ENCODE measurements around the gene AP1M1. TPM values are rescaled to one million over a fixed set of nuclear protein-coding genes. Genes with fewer than 3 reads are reported as not detected.
"Not testable (repeated sequence)": the region's sequence is repeated elsewhere in the genome, so short reads cannot be mapped to it uniquely, and the experiment has no call there.

Gene AP1M1
- polyA plus RNA-seq = 10 to 100 TPM; 22.2 to 92.6 (median 55.8) TPM

DNA sequence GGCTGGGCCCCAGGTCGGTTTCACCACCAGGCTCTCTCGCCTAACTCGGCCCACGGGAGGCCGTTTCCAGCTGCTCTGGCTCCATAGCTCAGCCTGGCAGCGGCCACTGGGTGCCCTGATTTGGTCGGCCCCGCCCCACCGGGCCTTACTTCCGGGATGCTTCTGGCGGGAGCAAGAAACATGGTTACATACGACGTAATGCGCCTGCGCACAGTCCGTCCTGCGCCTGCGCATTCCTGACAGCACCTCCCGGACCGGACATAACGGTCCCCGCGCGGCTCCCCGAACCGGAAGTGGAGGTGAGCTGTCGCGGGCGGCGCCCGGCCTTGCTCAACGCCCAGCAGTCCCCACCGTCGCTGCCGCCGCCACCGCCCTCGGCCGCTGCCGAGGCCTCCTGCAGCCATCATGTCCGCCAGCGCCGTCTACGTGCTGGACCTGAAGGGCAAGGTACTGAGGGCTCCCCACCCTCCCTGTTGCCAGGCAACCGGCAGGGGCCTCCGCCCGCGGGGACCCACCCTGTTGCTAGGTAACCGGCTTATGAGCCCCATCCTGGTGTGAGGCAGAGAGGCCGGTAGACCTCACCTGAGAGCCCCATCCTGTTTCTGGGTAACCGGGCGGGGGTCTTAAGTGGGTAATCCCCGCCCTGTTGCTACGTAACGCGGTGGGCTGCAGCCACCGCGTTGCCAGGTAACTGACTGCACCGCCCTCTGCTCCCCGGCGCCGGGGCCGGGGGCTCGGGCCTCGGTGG lies at the start of gene AP1M1:
Gene AP1M1 (plus strand): TSS at position 290 of the 748 bp plus-strand sequence. CDS start 116 bp downstream, at position 406.
- H3K27ac ChIP-seq (ENCODE audit: low read depth, low read length) = no peak within 1 kb of the TSS
- WGBS, 3 donors = 0% methylated on average over 63 to 65 of the region's 65 CpGs

DNA sequence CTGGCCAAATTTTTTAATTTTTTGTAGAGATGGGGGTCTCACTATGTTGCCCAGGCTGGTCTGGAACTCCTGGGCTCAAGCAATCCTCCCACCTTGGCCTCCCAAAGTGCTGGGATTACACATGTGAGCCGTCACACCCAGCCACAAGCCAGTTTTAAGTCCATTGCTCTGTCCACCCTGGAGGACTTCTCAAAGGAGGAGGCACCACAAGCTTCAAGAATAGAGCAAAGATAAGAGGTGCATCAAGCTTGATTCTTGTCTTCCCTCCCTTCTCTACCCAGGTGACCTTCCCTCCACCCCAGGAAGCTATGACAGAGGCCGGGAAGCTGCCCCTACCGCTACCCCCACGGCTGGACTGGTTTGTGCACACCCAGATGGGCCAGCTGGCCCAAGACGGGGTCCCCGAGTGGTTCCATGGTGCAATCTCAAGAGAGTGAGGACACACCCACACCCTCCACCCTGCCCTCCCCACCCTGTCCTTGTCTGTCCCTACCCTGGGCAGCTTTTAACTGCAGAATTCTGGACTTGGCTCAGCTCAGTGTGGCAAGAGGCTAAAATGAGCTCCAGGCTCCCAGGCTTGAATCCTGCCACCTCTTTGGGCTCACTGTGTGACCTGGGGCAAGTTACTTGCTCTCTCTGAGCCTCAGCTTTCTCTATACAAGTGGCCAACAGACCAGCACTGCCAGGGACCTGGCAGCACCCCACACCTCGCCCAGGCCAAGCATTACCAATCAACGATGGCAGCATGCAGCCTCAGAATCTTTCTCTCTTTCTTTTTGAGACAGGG lies 49.1 kb upstream of the AP1M1 start:
- WGBS, 3 donors = 54 to 67% (median 61%) methylated on average over 8 of the region's 8 CpGs
- H3K27ac ChIP-seq (ENCODE audit: low read depth, low read length) = no peak overlapping the region

DNA sequence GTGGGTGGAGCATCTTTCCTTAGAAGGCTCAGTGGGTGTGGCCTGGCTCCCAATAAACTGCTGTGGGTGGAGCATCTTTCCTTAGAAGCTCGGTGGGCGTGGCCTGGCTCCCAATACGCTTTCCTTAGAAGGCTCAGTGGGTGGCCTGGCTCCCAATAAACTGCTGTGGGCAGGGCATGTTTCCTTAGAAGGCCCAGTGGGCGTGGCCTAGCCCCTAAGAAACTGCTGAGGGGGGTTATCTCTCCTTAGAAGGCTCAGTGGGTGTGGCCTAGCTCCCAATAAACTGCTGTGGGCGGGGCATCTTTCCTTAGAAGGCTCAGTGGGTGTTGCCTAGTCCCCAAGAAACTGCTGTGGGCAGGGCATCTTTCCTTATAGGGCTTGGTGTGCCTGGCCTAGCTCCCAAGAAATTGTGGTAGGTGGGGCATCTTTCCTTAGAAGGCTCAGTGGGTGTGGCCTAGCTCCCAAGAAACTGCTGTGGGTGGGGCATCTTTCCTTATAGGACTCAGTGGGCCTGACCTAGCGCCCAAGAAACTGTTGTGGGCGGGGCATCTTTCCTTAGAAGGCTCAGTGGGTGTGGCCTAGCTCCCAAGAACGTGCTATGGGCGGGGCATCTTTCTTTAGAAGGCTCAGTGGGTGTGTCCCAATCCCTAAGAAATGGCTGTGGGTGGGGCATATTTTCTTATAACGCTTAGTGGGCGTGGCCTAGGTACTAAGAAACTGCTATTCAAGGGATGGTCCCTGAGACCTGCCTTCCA lies 44.0 kb upstream of the AP1M1 start:
- no peak overlapping the region for H3K27ac ChIP-seq (ENCODE audit: low read depth, low read length)
- 73 to 85% (median 81%) methylated on average over 11 of the region's 11 CpGs for WGBS, 3 donors

DNA sequence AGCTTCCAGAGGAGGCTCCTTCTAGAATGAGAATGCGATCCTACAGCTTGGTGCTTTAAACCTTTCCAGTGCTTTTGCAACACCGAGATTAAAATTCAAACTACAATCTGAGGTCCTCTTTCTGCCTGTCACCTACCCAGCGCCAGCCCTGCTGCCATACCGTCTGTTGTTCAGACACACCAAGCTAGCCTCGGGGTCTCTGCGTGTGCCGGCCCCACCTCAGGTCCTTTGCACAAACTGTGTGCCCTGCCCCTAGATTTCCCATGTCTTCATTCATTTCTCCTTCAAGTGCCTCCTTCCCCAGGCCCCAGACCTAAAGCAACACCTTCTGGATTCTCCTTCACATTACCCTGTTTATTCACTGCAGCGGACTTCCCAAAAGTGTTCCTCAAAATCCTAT lies 43.2 kb upstream of the AP1M1 start:
- WGBS, 3 donors = 91 to 97% (median 92%) methylated on average over 8 of the region's 8 CpGs
- no peak overlapping the region for H3K27ac ChIP-seq (ENCODE audit: low read depth, low read length)

DNA sequence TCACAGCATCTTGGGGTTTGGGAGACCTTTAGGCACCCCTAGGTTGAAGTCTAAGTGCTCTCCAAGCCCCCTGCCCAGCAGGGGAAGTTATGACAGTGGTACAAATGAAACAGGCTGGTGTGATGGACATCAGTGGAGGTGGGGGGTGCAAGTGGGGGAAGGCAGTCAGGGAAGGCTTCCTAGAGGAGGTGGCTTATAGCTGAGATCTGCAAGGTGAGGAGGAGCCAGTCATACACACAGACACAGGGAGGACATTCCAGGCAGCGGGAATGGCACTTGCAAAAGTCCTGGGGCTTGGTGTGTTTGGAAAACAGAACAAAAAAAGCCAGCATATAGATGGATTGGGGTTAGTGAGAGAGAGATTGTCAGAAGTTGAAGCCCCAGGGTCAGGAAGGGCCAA lies 42.6 kb upstream of the AP1M1 start:
- 83 to 100% (median 88%) methylated on average over 1 of the region's 1 CpG for WGBS, 3 donors
- H3K27ac ChIP-seq (ENCODE audit: low read depth, low read length) = no peak overlapping the region

DNA sequence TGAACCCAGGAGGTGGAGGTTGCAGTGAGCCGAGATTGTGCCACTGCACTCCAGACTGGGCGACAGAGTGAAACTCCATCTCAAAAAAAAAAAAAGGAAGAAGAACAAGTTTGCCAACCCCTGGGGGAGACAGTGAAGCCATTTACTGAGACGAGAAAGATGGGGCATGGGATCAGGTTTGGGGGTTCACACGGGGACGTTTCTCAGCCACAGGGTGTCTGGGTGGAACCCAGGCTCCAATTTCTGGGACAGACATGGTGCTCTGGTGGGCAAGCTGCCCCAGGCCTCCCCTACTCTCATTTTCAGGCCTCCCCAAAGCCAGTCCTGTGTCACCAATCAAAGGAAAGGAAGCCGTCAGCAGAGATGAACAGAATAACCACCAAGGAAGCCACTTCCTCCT lies 40.8 kb upstream of the AP1M1 start:
- no peak overlapping the region for H3K27ac ChIP-seq (ENCODE audit: low read depth, low read length)
- WGBS, 3 donors = 64 to 87% (median 68%) methylated on average over 6 of the region's 6 CpGs

DNA sequence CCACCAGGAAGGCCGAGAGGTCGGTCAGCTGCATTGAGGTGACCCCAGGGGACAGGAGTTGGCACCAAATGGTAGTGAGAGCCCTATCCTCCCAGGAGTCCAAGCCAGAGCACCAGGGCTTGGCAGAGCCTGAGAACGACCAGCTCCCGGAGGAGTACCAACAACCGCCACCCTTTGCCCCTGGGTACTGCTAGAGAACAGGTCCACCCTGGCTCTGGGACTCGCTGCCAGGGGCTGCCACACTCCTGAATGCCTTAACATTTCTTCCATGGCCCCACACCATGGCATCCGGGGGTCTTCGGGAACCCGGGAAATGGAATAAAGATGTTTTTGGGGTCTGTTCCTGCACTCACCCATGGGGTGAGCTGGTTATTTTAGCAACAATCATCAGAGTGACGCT lies 40.1 kb upstream of the AP1M1 start:
- WGBS, 3 donors = 84 to 89% (median 84%) methylated on average over 10 of the region's 10 CpGs

DNA sequence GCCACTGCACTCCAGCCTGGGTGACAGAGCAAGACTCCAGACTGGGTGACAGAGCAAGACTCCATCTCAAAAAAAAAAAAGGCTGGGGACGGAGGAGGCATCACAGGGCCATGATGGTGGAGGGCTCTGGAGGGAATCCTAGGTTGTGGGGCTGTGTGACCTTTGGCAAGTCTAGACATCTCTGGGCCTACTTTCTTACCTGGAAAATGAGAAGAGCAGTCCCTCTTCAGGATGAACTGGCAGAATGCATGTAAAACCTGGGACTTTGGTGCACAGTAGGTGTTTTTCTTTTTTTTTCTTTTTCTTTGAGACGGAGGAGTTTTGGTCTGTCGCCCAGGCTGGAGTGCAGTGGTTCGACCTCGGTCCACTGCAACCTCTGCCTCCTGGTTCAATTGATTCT lies 38.1 kb upstream of the AP1M1 start:
- no peak overlapping the region for H3K27ac ChIP-seq (ENCODE audit: low read depth, low read length)
- 86 to 91% (median 91%) methylated on average over 4 to 5 of the region's 5 CpGs for WGBS, 3 donors

More for the DNA sequence above, 40.1 kb upstream of the AP1M1 start:
- H3K27ac ChIP-seq (ENCODE audit: low read depth, low read length) = no peak overlapping the region

DNA sequence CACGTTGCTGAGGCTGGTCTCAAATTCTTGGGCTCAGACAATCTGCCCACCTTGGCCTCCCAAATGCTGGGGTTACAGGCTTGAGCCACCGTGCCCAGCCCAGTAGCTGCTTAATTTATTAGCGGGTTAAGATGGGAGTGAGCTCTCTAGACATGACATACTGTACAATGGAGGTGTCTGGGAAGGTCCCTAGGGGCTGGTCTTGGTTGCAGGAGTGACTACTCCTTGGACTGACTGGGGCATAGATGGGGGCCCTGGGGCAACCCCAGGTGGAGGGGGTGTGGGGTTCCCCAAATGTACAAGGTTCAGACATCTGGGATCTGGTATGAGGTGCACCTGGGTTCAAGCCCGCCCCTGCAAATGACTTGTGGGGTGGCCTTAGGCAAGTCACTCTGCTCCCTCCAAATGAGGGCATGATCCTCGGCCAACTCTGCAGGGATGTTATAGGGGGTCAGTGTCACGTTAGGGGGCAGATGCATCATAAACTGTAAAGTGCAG lies 37.2 kb upstream of the AP1M1 start:
- 68 to 77% (median 72%) methylated on average over 6 of the region's 6 CpGs for WGBS, 3 donors

DNA sequence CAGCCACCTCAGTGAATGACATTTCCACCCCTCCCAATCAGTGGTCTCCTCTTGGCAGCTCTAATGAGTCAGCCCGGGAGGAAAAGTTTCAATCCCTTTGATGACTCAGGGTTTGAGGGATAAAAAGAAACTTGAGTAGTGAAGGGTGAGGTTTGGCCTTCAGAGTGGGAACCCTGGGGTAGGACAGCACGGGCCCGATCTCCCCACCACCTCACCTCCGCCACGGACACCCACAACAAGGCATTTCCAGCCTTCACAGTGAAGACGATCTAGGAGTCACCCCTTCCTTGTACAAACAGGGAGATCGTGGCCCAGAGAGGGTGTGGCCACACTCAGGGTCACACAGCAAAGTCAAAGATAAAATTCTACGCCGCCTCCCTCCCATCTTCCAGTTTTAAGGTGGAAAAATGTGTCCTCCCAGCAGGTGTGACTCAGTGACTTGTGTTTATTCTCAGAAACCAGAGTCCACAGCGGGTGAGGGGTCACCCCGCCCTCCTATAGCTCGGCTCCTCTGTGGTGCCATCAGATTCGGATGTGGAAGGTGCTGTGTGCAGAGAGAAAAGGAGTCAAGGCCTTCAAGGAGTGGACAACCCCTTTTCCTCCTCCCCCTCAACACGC lies 36.7 kb upstream of the AP1M1 start:
- 66 to 76% (median 75%) methylated on average over 14 of the region's 14 CpGs for WGBS, 3 donors
- no peak overlapping the region for H3K27ac ChIP-seq (ENCODE audit: low read depth, low read length)

More for the DNA sequence above, 37.2 kb upstream of the AP1M1 start:
- H3K27ac ChIP-seq (ENCODE audit: low read depth, low read length) = no peak overlapping the region

DNA sequence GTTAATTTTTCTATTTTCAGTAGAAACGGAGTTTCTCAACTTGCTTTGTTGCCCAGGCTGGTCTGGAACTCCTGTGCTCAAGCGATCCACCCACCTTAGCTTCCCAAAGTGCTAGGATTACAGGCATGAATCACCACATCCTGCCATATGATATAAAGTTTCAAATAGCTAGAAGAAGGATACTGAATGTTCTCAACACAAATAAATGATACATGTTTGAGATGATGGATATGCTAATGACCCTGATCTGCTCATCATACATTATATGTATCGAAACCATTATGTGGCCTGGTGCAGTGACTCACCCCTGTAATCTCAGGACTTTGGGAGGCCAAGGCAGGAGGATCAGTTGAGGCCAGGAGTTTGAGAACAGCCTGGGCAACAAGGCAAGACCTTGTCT lies 35.9 kb upstream of the AP1M1 start:
- H3K27ac ChIP-seq (ENCODE audit: low read depth, low read length) = no peak overlapping the region
- 73 to 83% (median 79%) methylated on average over 3 of the region's 3 CpGs for WGBS, 3 donors

DNA sequence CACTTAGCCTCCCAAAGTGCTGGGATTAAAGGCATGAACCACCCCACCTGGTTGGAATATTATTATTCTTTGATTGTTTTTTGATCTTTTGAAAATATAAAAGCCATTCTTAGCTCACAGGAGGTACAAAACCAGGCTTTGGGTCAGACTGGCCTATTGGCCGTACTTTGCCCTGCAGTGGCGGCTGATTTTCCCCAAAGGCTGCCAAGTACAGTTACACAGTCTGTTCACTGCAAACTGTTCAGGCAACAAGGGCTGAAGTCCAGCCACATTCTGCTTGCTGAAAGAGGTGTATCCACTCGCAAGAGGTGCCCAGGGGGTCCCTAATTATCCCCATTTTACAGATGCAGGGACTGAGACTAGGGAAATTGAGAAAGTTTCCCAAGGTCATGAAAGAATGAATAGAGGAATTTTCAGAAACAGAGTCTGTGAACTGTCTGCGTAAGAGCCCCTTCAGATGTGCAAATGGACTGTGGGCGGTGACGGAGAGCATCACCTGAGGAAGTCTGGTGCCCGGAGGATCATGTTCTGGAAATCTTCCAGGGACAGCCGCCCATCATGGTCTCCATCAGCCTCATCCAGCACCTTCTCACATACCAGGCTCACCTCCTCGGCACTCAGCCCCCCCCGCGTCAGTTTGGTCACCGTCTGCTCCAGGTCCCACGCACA lies 33.4 kb upstream of the AP1M1 start:
- no peak overlapping the region for H3K27ac ChIP-seq (ENCODE audit: low read depth, low read length)
- WGBS, 3 donors = 78 to 86% (median 82%) methylated on average over 13 of the region's 13 CpGs

DNA sequence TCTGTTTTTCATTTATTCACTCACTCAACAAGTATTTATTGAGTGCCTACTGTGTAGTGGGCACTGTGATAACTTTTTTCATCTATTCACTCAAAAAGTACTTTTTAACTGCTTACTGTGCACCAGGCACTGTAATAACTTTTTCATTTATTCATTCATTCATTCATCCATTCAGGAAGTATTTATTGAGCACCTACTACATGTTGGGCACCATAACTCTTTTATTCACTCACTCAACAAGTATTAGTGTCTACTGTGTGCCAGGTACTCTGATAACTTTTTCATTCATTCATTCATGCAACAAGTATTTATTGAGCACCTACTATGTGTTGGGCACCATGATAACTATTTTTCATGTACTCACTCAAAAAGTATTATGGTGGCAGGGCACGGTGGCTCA lies 31.3 kb upstream of the AP1M1 start:
- 90 to 98% (median 97%) methylated on average over 1 of the region's 1 CpG for WGBS, 3 donors
- no peak overlapping the region for H3K27ac ChIP-seq (ENCODE audit: low read depth, low read length)

DNA sequence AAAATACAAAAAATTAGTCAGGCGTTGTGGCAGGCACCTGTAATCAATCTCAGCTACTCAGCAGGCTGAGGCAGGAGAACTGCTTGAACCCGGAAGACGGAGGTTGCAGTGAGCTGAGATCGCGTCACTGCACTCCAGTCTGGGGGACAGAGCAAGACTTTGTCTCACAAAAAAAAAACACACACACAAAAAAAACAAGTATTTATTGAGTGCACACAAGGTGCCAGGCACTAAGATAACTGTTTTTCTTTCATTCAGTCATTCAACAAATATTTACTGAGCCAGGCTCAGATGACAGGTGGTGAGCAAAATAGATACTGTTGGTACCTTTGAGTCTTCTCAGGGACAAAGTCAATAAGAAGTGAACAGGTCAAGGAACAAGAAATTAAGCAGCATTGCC lies 30.7 kb upstream of the AP1M1 start:
- WGBS, 3 donors = 71 to 91% (median 88%) methylated on average over 5 of the region's 5 CpGs
- no peak overlapping the region for H3K27ac ChIP-seq (ENCODE audit: low read depth, low read length)

DNA sequence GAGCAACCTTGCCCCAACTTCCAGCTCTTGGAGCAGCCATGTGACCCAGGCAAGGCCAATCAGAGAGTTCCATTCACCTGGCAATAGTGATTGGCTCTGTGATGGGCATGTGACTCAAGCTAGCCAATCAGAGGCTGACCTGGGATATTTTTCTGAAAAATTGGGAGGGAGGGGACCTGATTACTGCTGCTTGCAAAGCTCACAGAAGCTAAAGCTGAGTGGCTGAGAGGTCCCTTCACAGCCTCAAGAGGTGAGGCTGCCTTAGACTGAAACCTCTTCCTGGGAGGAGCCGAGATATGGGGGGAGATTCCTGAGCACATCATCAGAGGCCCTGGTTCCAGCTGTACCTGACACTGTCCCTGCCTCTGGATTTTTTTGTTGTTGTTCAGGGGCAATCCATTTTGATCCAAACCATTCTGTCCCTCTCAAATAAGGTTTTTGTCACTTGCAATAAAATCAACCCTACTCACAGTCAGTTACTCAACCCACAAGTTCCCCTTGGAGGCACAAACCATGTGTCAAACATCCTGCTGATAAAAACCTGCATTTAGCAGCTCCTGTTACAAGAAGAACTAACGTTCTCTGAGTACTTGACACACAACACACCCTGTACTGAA lies 29.1 kb upstream of the AP1M1 start:
- no peak overlapping the region for H3K27ac ChIP-seq (ENCODE audit: low read depth, low read length)
- WGBS, 3 donors = 41 to 62% (median 48%) methylated on average over 2 of the region's 2 CpGs

DNA sequence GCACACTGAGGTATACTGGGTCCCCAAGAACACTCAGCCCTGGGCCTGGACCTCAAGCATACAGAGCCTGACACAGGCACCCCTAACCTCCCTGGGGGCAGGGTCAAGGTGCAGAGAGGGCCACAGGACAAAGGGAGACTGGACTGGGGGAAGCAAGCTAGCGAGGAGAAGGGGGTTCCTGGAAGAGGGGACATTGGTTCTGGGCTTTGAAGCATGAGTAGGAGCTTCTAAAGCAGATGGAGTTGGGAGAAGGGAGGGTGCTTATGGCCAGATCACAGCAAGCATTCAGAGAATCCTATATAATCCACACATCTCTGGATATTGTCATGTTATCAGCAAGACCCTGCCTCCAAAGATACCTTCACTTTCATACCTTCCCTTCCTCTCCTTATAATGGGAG lies 27.6 kb upstream of the AP1M1 start:
- 76 to 100% (median 78%) methylated on average over 1 of the region's 1 CpG for WGBS, 3 donors
- no peak overlapping the region for H3K27ac ChIP-seq (ENCODE audit: low read depth, low read length)

DNA sequence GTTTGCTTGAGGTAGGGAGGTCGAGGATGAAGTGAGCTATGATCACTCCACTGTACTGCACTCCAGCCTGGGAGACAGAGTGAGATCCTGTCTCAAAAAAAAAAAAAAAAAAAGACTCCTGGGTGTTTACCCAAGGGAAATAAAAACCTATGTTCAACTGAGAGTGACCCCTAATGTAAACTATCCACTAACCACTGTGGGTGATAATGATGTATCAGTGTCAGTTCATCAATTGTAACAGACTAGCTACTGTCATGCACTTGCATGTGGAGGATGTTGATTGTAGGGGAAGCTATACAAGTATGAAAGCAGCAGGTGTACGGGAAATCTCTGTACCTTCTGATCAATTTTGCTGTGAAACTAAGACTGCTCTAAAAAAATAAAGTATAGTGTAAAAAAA lies 21.8 kb upstream of the AP1M1 start:
- no peak overlapping the region for H3K27ac ChIP-seq (ENCODE audit: low read depth, low read length)
- 56 to 85% (median 73%) methylated on average over 2 of the region's 2 CpGs for WGBS, 3 donors

DNA sequence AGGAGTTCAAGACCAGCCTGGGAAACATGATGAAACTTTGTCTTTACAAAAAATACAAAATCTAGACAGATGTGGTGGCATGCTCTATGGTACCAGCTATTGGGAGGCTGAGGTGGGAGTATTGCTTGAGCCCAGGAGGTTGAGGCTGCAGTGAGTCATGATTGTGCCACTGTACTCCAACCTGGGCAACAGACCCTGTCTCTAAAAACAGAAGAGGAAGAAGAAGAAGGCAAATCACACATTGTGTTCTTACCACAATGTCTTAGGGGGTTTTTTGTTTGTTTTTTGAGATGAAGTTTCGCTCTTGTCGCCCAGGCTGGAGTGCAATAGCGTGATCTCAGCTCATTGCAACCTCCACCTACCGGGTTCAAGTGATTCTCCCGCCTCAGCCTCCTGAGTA lies 18.8 kb upstream of the AP1M1 start:
- H3K27ac ChIP-seq (ENCODE audit: low read depth, low read length) = not testable (repeated sequence)
- WGBS, 3 donors = 88 to 90% (median 88%) methylated on average over 5 of the region's 5 CpGs

All from adipose tissue (tissue), 3 donors.